SK-N-MC (cell line): Measurements from ENCODE around the gene MAEA.

ENCODE experiments used
- DNase-seq: peaks from one replicate; pipeline ENCODE4 v3.0.0-alpha.2; 2011; ENCODE audit warnings: low read depth, low spot score
- H3K27ac ChIP-seq: fragments of 200-600 bp; sonication (generic); 2 replicates; pipeline ENCODE4 v1.5.1; 2016; ENCODE audit warnings: mixed run types
- H3K36me3 ChIP-seq: fragments of 200-600 bp; sonication (generic); 2 replicates; pipeline ENCODE4 v1.6.1; 2017; ENCODE audit warnings: antibody characterized with exemption, low read length, mixed read lengths; ENCODE audit not compliant: insufficient read depth
- H3K4me3 ChIP-seq: fragments of 200-600 bp; sonication (generic); 2 replicates; pipeline ENCODE4 v1.5.1; 2016
- H3K9ac ChIP-seq: fragments of 200-600 bp; sonication (generic); 2 replicates; pipeline ENCODE4 v1.8.0; 2017; ENCODE audit warnings: mixed run types, mixed read lengths; ENCODE audit not compliant: insufficient read length
- H3K9me3 ChIP-seq: fragments of 200-600 bp; sonication (generic); 2 replicates; pipeline ENCODE4 v1.6.1; 2017; ENCODE audit warnings: low read depth, mild to moderate bottlenecking, antibody characterized with exemption, low read length, moderate library complexity, mixed read lengths
- EZH2 ChIP-seq: fragments of 200-600 bp; sonication (generic); IDR thresholded peaks from one replicate; pipeline ENCODE4 v1.6.1; 2017; ENCODE audit warnings: antibody characterized with exemption
- FOXP2 ChIP-seq: optimal IDR thresholded peaks from 2 replicates; pipeline ENCODE3; 2011; ENCODE audit warnings: mild to moderate bottlenecking, moderate library complexity; ENCODE audit not compliant: insufficient read depth; ENCODE audit errors: extremely low read length, control extremely low read depth
- POLR2AphosphoS5 ChIP-seq: IDR thresholded peaks from 2 replicates; pipeline ENCODE4 v1.6.1; 2012; ENCODE audit warnings: mild to moderate bottlenecking, low read depth, low read length, borderline replicate concordance

The MAEA gene

DNA sequence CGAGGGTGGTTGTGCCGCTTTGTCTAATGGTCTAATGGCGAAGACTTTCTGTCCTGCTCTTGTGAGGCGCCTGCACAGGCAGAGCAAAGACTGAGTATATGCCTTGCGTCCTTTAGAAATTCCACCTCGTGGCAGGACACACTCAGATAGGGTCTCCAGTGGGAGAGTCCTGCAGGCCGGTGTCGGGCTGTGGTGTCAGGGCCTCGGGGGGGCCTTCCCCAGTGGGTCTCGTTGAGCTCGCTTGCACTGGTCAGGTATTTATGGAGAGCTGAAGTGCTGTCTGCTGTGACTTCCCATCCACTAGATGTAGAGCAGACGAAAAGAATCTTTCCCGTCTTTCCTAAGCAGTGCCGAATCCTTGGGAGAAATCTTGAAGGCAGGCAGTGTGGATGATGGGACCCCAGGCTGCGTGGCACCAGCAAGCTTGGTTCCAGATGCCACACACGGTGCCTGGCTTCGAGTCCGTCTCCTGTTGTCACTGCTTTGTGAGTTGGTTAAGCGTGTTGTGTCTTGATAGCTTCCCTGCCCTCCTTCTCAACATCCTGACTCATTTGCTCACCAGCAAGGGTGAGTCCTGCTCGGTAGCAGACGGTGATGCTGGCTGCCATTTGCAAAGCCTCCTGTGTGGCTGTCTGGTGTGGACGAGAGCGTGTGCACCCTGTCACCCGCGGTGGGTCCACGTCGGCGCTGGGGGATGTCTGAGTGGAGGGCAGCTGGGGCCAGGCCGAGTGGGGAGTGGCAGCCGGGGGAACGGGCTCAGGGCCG is 20.5 kb downstream of the MAEA start:
- no peak overlapping the region for H3K4me3 ChIP-seq
- H3K27ac ChIP-seq: no peak overlapping the region
- TF ChIP-seq EZH2 (no peak), FOXP2 (no peak), POLR2AphosphoS5 (no peak)
- no peak overlapping the region for H3K9ac ChIP-seq
- no peaks in the 10 kb centered on the region for H3K9me3 ChIP-seq
- peaks cover 32% of the 10 kb centered on the region for H3K36me3 ChIP-seq
- no peak for DNase-seq

DNA sequence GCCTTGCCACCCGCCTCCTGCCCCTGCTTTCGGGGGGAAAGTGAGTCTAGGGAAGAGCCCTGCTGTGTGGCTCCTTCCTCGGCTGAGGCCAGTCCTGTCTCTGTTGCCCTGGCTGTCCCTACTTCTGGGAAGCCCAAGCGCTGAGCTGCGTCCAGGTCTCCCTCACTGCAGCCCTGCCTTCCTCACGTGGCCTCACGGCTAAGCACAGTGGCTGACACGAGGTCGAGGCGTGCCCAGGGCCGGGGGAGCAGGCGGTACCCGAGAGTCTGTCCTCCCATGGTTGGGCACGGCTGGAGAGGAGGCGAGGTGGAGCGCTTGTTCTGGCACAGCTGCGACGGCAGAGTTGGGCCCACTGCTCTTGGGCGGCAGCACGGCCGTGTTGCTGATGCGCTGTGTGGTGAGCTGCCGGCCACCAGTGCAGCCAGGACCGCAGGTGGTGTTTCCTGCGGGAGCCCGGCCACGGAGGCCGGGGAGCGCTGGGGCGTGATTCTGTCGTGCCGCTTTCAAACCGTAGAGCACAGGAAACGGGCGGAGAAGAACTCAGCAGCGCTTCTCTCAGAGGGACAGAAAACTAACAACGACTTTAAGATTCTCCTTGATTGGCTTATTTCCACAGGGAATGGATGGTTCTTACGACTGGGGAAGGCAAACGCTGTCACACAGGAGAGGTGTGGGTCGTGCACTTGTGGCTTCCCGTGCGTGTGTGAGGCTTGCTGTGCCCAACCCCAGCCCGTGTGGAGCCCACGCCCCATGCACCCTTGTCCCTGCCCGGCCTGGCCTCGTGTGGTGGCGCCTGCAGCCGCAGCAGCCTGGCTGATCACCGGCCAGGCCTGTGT is 21.3 kb downstream of the MAEA start:
- DNase-seq: no peak
- Histone ChIP-seq H3K36me3 (peaks cover 34% of the 10 kb centered on the region), H3K9me3 (no peaks in the 10 kb centered on the region), H3K27ac (no peak overlapping the region), H3K4me3 (no peak overlapping the region), H3K9ac (no peak overlapping the region)
- TF ChIP-seq POLR2AphosphoS5: no peak
- no peak for TF ChIP-seq EZH2
- no peak for TF ChIP-seq FOXP2

DNA sequence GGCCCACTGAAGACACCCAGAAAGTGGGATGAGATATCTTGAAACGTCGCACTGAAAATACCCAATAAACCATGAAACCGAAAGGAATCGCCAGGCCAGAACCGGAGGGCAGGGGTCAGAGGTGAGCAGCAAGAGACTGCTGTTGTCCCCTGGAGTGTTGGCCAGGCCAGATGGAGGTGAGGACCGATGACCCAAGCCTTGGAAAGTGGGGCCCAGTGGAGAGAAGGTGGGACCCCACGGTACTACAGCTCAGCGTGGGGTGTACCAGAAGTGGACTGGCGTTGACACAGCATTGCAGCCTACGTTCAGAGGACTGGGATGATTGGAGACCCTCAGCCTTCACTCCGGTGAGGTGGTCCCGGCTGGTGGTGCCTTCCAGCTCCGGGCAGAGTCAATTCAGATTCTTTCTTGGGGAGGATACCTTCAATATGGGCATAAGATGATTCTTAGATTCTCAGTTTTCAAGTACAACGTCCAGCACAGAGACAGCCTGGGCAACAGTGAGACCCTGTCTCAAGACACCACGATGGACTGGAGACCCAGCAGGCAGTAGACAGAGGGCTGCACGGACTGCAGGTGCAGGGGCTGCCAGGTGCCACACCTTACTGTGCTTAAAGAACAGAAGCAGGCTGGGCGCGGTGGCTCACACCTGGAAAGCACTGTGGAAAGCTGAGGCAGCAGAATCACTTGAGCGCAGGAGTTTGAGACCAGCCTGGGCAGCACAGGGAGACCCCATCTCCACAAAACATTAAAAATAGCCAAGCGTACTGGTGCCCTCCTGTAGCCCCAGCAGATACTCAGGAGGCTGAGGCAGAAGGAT is 23.3 kb downstream of the MAEA start:
- peaks cover 49% of the 10 kb centered on the region for H3K36me3 ChIP-seq
- no peaks in the 10 kb centered on the region for H3K9me3 ChIP-seq
- no peak for TF ChIP-seq FOXP2
- TF ChIP-seq POLR2AphosphoS5: no peak
- no peak for TF ChIP-seq EZH2
- H3K27ac ChIP-seq: no peak overlapping the region
- no peak overlapping the region for H3K9ac ChIP-seq
- H3K4me3 ChIP-seq: no peak overlapping the region
- DNase-seq: no peak

DNA sequence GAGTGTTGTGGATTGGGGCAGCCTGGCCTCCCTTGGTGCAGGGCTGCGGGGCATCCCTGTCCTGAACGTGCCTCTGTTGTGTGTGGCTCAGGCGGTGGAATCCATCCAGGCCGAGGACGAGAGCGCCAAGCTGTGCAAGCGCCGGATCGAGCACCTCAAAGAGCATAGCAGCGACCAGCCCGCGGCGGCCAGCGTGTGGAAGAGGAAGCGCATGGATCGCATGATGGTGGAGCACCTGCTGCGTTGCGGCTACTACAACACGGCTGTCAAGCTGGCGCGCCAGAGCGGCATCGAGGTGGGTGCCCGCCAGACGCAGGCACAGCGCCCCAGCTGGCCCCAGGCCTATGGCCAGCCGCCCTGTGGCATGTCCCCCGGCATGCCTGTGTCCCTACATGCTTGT is 25.6 kb downstream of the MAEA start:
- Histone ChIP-seq H3K36me3 (peaks cover 66% of the 10 kb centered on the region), H3K9ac (no peak overlapping the region), H3K9me3 (no peaks in the 10 kb centered on the region), H3K4me3 (no peak overlapping the region), H3K27ac (peak overlapping the region; percentile 87)
- DNase-seq: no peak
- TF ChIP-seq FOXP2 (no peak), EZH2 (no peak), POLR2AphosphoS5 (no peak)

DNA sequence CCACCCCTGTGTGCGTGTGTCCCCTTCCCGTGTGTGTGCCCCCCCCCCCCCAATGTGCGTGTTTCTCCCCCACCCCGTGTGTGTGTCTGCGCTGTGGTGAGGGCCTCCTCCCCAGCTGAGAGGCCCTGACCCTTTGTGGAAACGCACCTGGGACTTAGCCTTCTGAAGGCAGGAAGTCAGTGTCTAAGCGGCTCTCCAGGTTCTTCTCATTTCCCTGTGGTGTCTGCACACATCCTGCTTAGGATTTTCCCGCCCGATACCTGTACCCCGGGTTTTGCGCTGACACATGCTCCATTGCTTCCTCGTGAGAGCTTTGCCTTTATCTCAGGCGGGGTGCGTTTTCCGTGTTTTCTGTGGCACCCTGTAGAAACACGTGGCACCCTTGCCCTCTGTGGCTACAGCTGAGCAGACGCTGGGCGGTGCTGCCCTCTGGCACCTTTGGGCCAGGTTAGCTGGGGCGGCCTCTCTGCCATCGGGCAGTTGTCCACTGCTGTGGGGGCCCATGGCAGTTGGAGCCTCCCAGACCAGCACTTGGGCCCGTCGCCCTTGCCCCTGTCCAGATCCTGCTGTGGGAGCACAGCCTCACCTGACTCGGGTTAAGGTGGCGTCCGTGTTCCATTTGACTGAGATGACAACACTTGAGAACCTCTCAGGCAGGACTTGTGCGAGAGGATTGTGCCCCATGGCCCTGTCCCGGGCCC is 26.3 kb downstream of the MAEA start:
- Histone ChIP-seq H3K4me3 (no peak overlapping the region), H3K36me3 (peaks cover 66% of the 10 kb centered on the region), H3K9me3 (no peaks in the 10 kb centered on the region), H3K27ac (no peak overlapping the region), H3K9ac (no peak overlapping the region)
- DNase-seq: no peak
- TF ChIP-seq POLR2AphosphoS5: no peak

DNA sequence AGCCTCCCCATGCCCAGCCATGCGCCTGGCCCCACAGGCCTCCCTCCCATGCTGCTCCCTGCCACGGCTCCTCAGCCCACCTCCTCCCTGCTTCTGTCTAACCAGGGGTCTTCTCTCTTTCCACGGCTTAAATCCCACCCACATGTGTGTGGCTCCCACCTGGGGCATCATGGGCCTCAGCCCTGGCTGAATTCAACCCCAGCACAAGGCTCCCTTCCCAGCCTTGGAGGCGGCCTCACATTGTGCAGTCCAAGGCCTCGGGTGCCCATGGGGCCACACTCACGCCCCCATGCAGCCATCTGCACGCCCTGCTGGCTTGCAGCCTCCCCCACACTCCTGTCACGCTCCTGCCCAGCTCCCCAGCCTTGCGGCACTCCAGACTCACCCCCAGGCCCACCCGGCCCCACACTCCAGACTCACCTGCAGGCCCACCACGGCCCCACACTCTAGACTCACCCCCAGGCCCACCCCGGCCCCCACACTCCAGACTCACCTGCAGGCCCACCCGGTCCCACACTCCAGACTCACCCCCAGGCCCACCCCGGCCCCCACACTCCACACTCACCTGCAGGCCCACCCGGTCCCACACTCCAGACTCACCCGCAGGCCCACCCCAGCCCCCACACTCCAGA is 27.0 kb downstream of the MAEA start:
- TF ChIP-seq EZH2 (no peak), POLR2AphosphoS5 (no peak), FOXP2 (no peak)
- Histone ChIP-seq H3K9me3 (no peaks in the 10 kb centered on the region), H3K4me3 (no peak overlapping the region), H3K9ac (no peak overlapping the region), H3K36me3 (peaks cover 66% of the 10 kb centered on the region), H3K27ac (no peak overlapping the region)
- no peak for DNase-seq

DNA sequence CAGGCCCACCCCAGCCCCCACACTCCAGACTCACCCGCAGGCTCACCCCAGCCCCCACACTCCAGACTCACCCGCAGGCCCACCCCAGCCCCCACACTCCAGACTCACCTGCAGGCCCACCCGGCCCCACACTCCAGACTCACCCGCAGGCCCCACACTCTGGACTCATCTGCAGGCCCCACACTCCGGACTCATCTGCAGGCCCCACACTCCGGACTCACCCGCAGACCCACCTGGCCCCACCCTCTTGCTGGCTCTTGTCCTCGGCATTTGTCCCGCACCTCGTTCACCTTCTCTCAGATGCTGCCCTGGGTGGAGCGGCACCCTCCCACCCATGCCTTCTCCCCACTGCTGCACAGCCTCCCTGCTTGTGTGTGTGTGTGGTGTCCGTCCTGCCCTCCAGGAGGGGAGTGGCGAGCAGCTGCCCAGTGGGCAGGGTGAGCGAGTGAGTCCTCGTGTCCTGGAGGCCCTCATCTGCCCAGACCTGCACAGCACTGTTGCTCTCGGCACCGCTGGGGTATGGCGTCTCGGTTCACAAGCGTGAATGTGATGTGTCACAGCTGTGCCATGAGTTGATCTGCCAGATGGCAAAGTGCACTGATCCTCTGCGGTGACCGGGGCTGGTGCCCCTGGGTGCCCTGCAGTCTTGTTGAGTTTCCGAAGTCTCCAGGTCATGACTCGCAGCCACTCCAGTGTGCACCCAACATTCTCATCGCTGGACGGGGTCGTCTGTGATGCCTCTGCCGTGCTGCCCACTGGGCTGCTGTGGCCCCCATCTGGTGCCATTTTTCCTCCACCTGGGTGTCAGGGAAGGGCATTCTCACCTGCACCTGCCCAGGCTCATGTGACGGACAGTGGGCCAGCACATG is 27.7 kb downstream of the MAEA start:
- Histone ChIP-seq H3K4me3 (no peak overlapping the region), H3K36me3 (peaks cover 63% of the 10 kb centered on the region), H3K9me3 (no peaks in the 10 kb centered on the region), H3K9ac (no peak overlapping the region), H3K27ac (no peak overlapping the region)
- no peak for DNase-seq
- no peak for TF ChIP-seq EZH2
- TF ChIP-seq POLR2AphosphoS5: no peak
- no peak for TF ChIP-seq FOXP2
